CD14-positive monocyte (primary cell): ENCODE measurements around the gene NFATC1. TPM values are rescaled to one million over a fixed set of nuclear protein-coding genes. Genes with fewer than 3 reads are reported as not detected.

ENCODE experiments used
- DNase-seq, 3 donors: peaks; one replicate each; pipeline ENCODE4 v3.0.0-alpha.2; 2011 to 2022
- H2AFZ ChIP-seq: 2 replicates; pipeline ENCODE4 v1.6.0; 2012; ENCODE audit warnings: mild to moderate bottlenecking, low read depth, low read length, inconsistent platforms; ENCODE audit not compliant: insufficient read depth, poor library complexity, severe bottlenecking
- H3K27ac ChIP-seq, 2 donors: 1 replicate in 1 of 2; 2 replicates in 1 of 2; pipeline ENCODE4 v1.5.1; 2012 to 2013; ENCODE audit warnings: low read length in 2 of 2, control low read depth in 1 of 2, inconsistent platforms in 1 of 2, low read depth in 1 of 2, mild to moderate bottlenecking in 1 of 2
- H3K27me3 ChIP-seq, 2 donors: one replicate each; pipeline versions ENCODE4 v1.6.0 to v1.6.1; 2011 to 2013; ENCODE audit warnings: low read length in 2 of 2; ENCODE audit not compliant: control insufficient read depth in 2 of 2, insufficient read depth in 2 of 2
- H3K36me3 ChIP-seq, 2 donors: replicated peaks in 1 of 2; 1 replicate in 1 of 2; 2 replicates in 1 of 2; pipeline versions ENCODE4 v1.5.1 to v1.6.1; 2012 to 2013; ENCODE audit warnings: low read length in 2 of 2, control low read depth in 1 of 2, inconsistent platforms in 1 of 2, mild to moderate bottlenecking in 1 of 2; ENCODE audit not compliant: insufficient read depth in 2 of 2, control insufficient read depth in 1 of 2
- H3K4me1 ChIP-seq, 2 donors: 1 replicate in 1 of 2; 2 replicates in 1 of 2; pipeline versions ENCODE4 v1.5.1 to v1.6.1; 2012 to 2013; ENCODE audit warnings: low read length in 2 of 2, control low read depth in 1 of 2, inconsistent platforms in 1 of 2, mild to moderate bottlenecking in 1 of 2, moderate library complexity in 1 of 2; ENCODE audit not compliant: insufficient read depth in 2 of 2, control insufficient read depth in 1 of 2
- H3K4me2 ChIP-seq: replicated peaks from 2 replicates; pipeline ENCODE3; 2012; ENCODE audit warnings: low read length, moderate library complexity, mild to moderate bottlenecking; ENCODE audit not compliant: poor library complexity, severe bottlenecking; ENCODE audit errors: extremely low read depth
- H3K4me3 ChIP-seq, 3 experiments: fragments of 200-600 bp in 1 of 3; sonication (generic) in 1 of 3; replicated peaks in 1 of 3; 1 replicate in 2 of 3; 2 replicates in 1 of 3; pipeline ENCODE4 v1.5.1; 2011 to 2013; ENCODE audit warnings: low read length in 3 of 3, mild to moderate bottlenecking in 3 of 3, control low read depth in 2 of 3, low read depth in 2 of 3, inconsistent platforms in 1 of 3, moderate library complexity in 1 of 3
- H3K79me2 ChIP-seq: 2 replicates; pipeline ENCODE4 v1.6.0; 2012; ENCODE audit warnings: mild to moderate bottlenecking, control low read depth, inconsistent platforms, low read length, moderate library complexity; ENCODE audit not compliant: insufficient read depth
- H3K9ac ChIP-seq: 2 replicates; pipeline ENCODE4 v1.6.0; 2017; ENCODE audit warnings: low read length, mild to moderate bottlenecking; ENCODE audit not compliant: insufficient read depth, poor library complexity, severe bottlenecking
- H3K9me3 ChIP-seq, 2 donors: replicated peaks in 1 of 2; 1 replicate in 1 of 2; 2 replicates in 1 of 2; pipeline versions ENCODE4 v1.5.1 to v1.6.1; 2012 to 2013; ENCODE audit warnings: low read length in 2 of 2, control low read depth in 1 of 2; ENCODE audit not compliant: control insufficient read depth in 1 of 2, insufficient read depth in 1 of 2
- H4K20me1 ChIP-seq: 2 replicates; pipeline ENCODE4 v1.6.0; 2012; ENCODE audit warnings: mild to moderate bottlenecking, low read length, control low read depth, moderate library complexity; ENCODE audit not compliant: insufficient read depth
- H3K27ac Mint-ChIP-seq, 7 donors: one replicate each; pipeline ENCODE4 v1.8.0; 2020; ENCODE audit warnings: mild to moderate bottlenecking in 7 of 7, mixed read lengths in 7 of 7, moderate library complexity in 6 of 7, inconsistent platforms in 2 of 7
- H3K27me3 Mint-ChIP-seq, 3 donors: one replicate each; pipeline ENCODE4 v1.8.0; 2021 to 2022; ENCODE audit warnings: low read depth in 3 of 3, mild to moderate bottlenecking in 3 of 3, mixed read lengths in 3 of 3, moderate library complexity in 3 of 3, inconsistent platforms in 1 of 3
- H3K36me3 Mint-ChIP-seq, 2 donors: one replicate each; pipeline ENCODE4 v1.8.0; 2020; ENCODE audit warnings: mixed read lengths in 2 of 2, inconsistent platforms in 1 of 2, mild to moderate bottlenecking in 1 of 2
- H3K4me1 Mint-ChIP-seq: one replicate; pipeline ENCODE4 v1.8.0; 2020; ENCODE audit warnings: mild to moderate bottlenecking, mixed read lengths
- H3K4me3 Mint-ChIP-seq, 2 donors: one replicate each; pipeline ENCODE4 v1.8.0; 2020; ENCODE audit warnings: mild to moderate bottlenecking in 2 of 2, mixed read lengths in 2 of 2, moderate library complexity in 1 of 2
- H3K9me3 Mint-ChIP-seq, 7 donors: one replicate each; pipeline ENCODE4 v1.8.0; 2020 to 2022; ENCODE audit warnings: mixed read lengths in 7 of 7, mild to moderate bottlenecking in 6 of 7, moderate library complexity in 6 of 7, inconsistent platforms in 2 of 7
- CTCF ChIP-seq: fragments of 200-600 bp; IDR thresholded peaks from one replicate; pipeline ENCODE4 v1.8.0; 2022; ENCODE audit warnings: antibody characterized with exemption, mild to moderate bottlenecking
- WGBS: methylation state at CpG from one replicate; pipeline ENCODE4 v1.1.5; 2013; ENCODE audit warnings: missing lambda C conversion rate; ENCODE audit not compliant: insufficient coverage; 5-methylcytosine and 5-hydroxymethylcytosine counted together
- intact Hi-C, 2 donors: fragments of 100-400 bp; cut with micrococcal nuclease; formaldehyde crosslinking; loops; one replicate each; pipeline versions ENCODE4 v1.15.0 to v1.15.1; 2023
- polyA plus RNA-seq, 3 donors: library from polyadenylated mRNA; depleted of rRNA in 1 of 3; unstranded in 2 of 3; stranded (reverse) in 1 of 3; fragments of 300-500 nt in 2 of 3; fragments of >200 nt in 1 of 3; fragmentation: Illumina TruSeq in 2 of 3; gene quantifications; 1 replicate in 2 of 3; 2 replicates in 1 of 3; pipeline ENCODE4 v1.2.3, GENCODE V29; 2012 to 2021

The NFATC1 gene
- polyA plus RNA-seq, 3 donors = 7.8 to 10.7 (median 8.3) TPM

GRCh38 chr18:79549638-79550000 lies 153.9 kb downstream of the NFATC1 start:
- intact Hi-C loops = no loop called here
- Histone ChIP-seq H4K20me1 (no peaks in the 10 kb centered on the region), H3K4me2 (no peak overlapping the region), H3K9me3 (no peaks in the 10 kb centered on the region), H3K79me2 (no peaks in the 10 kb centered on the region), H3K27me3 (no peaks in the 10 kb centered on the region), H3K4me1 (no peaks in the 10 kb centered on the region), H2AFZ (no peak overlapping the region), H3K36me3 (no peaks in the 10 kb centered on the region), H3K9ac (no peak overlapping the region), H3K27ac (no peak overlapping the region), H3K4me3 (no peak overlapping the region)
- no peak for DNase-seq
- H3K27ac Mint-ChIP-seq = peak overlapping the region in 1 of 7 donors; percentile 20
- peaks cover 3 to 6% (median 5%) of the 10 kb centered on the region in 3 donors for H3K27me3 Mint-ChIP-seq
- no peak for TF ChIP-seq CTCF
- 93% methylated on average over 11 of the region's 20 CpGs for whole genome bisulfite sequencing
- peaks cover 0 to 3% (median 0%) of the 10 kb centered on the region in 7 donors for H3K9me3 Mint-ChIP-seq
- no peaks in the 10 kb centered on the region for H3K4me1 Mint-ChIP-seq
- no peak overlapping the region for H3K4me3 Mint-ChIP-seq
- no peaks in the 10 kb centered on the region for H3K36me3 Mint-ChIP-seq

DNA sequence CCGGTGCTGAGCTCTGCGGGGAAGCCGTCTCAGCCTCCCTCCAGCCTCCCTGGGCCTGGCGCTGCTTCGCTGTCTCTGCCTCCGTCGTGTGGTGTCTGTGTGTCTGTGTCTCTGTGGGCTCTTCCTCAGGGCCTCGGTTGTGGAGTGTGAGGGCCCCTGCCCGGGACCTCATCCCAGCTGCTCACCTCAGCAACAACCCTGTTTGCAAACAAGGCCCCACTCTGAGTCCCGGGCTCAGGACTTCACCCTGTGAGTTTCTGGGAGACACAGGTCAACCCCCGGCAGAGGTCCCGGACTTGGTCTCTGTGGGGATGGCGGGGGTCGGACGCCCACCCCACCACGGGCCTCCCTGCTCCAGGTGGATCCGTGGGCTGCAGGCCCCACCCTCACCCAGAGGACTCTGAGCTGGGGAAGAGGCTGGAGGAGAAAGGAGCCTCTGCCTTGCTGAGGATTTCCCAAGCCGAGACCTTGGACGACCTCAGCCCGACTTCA lies 156.5 kb downstream of the NFATC1 start:
- Histone ChIP-seq H3K4me1 (no peaks in the 10 kb centered on the region), H3K4me3 (no peak overlapping the region), H3K27ac (no peak overlapping the region), H3K9me3 (no peaks in the 10 kb centered on the region), H3K9ac (no peak overlapping the region), H3K36me3 (no peaks in the 10 kb centered on the region), H2AFZ (no peak overlapping the region), H4K20me1 (no peaks in the 10 kb centered on the region), H3K79me2 (no peaks in the 10 kb centered on the region), H3K4me2 (no peak overlapping the region), H3K27me3 (no peaks in the 10 kb centered on the region)
- peaks cover 0 to 8% (median 1%) of the 10 kb centered on the region in 7 donors for H3K9me3 Mint-ChIP-seq
- intact Hi-C loops = no loop called here
- H3K27ac Mint-ChIP-seq = no peak overlapping the region
- 94% methylated on average over 10 of the region's 20 CpGs for WGBS
- no peak for DNase-seq
- no peaks in the 10 kb centered on the region for H3K36me3 Mint-ChIP-seq
- H3K4me3 Mint-ChIP-seq = no peak overlapping the region
- TF ChIP-seq CTCF = no peak
- peaks cover 0 to 2% (median 1%) of the 10 kb centered on the region in 3 donors for H3K27me3 Mint-ChIP-seq
- H3K4me1 Mint-ChIP-seq = no peaks in the 10 kb centered on the region
